Measurements from ENCODE around the gene SPATA21.

DNA sequence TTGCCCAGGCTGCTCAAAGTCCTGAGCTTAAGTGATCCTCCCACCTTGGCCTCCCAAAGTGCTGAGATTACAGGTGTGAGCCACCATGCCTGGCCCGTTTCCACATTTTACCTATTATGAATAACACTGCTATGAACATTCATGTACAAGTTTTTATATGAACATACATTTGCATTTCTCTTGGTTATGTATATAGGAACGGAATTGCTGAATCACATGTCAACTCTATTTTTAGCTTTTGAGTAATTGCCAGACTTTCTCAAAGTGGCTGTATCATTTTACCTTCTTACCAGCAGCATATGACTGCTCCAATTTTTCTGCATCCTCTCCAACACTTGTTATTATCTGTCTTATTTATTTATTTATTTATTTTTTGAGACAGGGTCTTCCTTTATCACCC, 2.7 kb downstream of the SPATA21 start:
- TF ChIP-seq POLR2AphosphoS5 (IDR thresholded peaks at IDR 0.05) (no peak), EP300 (IDR thresholded peaks at IDR 0.05) (no peak), POLR2A (IDR thresholded peaks at IDR 0.05) (no peak)
- TF ChIP-seq, protein P1, sequence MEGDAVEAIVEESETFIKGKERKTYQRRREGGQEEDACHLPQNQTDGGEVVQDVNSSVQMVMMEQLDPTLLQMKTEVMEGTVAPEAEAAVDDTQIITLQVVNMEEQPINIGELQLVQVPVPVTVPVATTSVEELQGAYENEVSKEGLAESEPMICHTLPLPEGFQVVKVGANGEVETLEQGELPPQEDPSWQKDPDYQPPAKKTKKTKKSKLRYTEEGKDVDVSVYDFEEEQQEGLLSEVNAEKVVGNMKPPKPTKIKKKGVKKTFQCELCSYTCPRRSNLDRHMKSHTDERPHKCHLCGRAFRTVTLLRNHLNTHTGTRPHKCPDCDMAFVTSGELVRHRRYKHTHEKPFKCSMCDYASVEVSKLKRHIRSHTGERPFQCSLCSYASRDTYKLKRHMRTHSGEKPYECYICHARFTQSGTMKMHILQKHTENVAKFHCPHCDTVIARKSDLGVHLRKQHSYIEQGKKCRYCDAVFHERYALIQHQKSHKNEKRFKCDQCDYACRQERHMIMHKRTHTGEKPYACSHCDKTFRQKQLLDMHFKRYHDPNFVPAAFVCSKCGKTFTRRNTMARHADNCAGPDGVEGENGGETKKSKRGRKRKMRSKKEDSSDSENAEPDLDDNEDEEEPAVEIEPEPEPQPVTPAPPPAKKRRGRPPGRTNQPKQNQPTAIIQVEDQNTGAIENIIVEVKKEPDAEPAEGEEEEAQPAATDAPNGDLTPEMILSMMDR (IDR thresholded peaks at IDR 0.05) = no peak

Data from suprapubic skin (tissue), 4 donors.